Thyroid gland (tissue), 4 donors: ENCODE results near the gene PIK3R4. TPM values are rescaled to one million over a fixed set of nuclear protein-coding genes. Genes with fewer than 3 reads are reported as not detected.

ENCODE experiments used
- DNase-seq, 2 donors: peaks; one replicate each; pipeline ENCODE4 v3.0.0-alpha.2; 2019
- H3K27ac ChIP-seq, 3 donors: fragments of 200-600 bp; sonication (generic); 1 replicate in 2 of 3; 2 replicates in 1 of 3; pipeline ENCODE4 v1.5.1; 2016 to 2019; ENCODE audit warnings: mild to moderate bottlenecking in 1 of 3, moderate library complexity in 1 of 3
- H3K27me3 ChIP-seq: fragments of 200-600 bp; sonication (generic); one replicate; pipeline ENCODE4 v1.5.1; 2019
- H3K36me3 ChIP-seq, 2 donors: fragments of 200-600 bp; sonication (generic); one replicate each; pipeline ENCODE4 v1.5.1; 2016 to 2019
- H3K4me1 ChIP-seq, 2 donors: fragments of 200-600 bp; sonication (generic); one replicate each; pipeline ENCODE4 v1.5.1; 2017 to 2019
- H3K4me3 ChIP-seq, 3 donors: fragments of 200-600 bp; sonication (generic); replicated peaks in 1 of 3; 1 replicate in 2 of 3; 2 replicates in 1 of 3; pipeline ENCODE4 v1.5.1; 2016; ENCODE audit warnings: mild to moderate bottlenecking in 1 of 3
- H3K9me3 ChIP-seq: fragments of 200-600 bp; sonication (generic); one replicate; pipeline ENCODE4 v1.5.1; 2017
- CTCF ChIP-seq, 6 experiments: fragments of 200-600 bp in 3 of 6; fragments of 450-650 bp in 3 of 6; sonication (generic) in 3 of 6; IDR thresholded peaks; one replicate each; pipeline ENCODE4 v1.5.1; 2016 to 2019; ENCODE audit warnings: antibody characterized with exemption in 6 of 6, mild to moderate bottlenecking in 2 of 6, inconsistent platforms in 1 of 6, moderate library complexity in 1 of 6
- POLR2A ChIP-seq, 2 donors: fragments of 450-650 bp; IDR thresholded peaks; one replicate each; pipeline ENCODE4 v1.6.1; 2017; ENCODE audit warnings: antibody characterized with exemption in 2 of 2, mild to moderate bottlenecking in 2 of 2, moderate library complexity in 1 of 2
- WGBS, 2 donors: methylation state at CpG; one replicate each; pipeline ENCODE4 v1.1.5; 2017; 5-methylcytosine and 5-hydroxymethylcytosine counted together
- intact Hi-C: fragments of 100-400 bp; cut with DNase I; formaldehyde crosslinking; loops from one replicate; pipeline ENCODE4 v1.15.1; 2023
- total RNA-seq, 4 donors: library from RNA; depleted of rRNA; stranded (reverse); fragments of >200 nt; gene quantifications; one replicate each; pipeline ENCODE4 v1.2.3, GENCODE V29; 2016

PIK3R4 gene
- total RNA-seq, 4 donors from 2014 or later, result 50.5 to 61.3 (median 54.7) TPM

- no peak overlapping the region for H3K27ac ChIP-seq
- H3K36me3 ChIP-seq, result no peaks in the 10 kb centered on the region
- H3K27me3 ChIP-seq, result no peaks in the 10 kb centered on the region
- DNase-seq, result no peak
- H3K4me3 ChIP-seq, result no peak overlapping the region
- no peaks in the 10 kb centered on the region for H3K4me1 ChIP-seq
- no peak for TF ChIP-seq POLR2A (IDR thresholded peaks at IDR 0.05)
- no peak for TF ChIP-seq CTCF (IDR thresholded peaks at IDR 0.05)
- H3K9me3 ChIP-seq, result no peaks in the 10 kb centered on the region
- intact Hi-C loops, result no loop called here
These were observed 110.7 kb downstream of the PIK3R4 start for GRCh38 chr3:130635978-130636377.

GRCh38 chr3:130635285-130635684 lies 111.3 kb downstream of the PIK3R4 start:
- H3K27me3 ChIP-seq, result no peaks in the 10 kb centered on the region
- H3K36me3 ChIP-seq, result no peaks in the 10 kb centered on the region
- 94 to 95% methylated on average over 2 of the region's 2 CpGs for WGBS, 2 donors
- H3K9me3 ChIP-seq, result no peaks in the 10 kb centered on the region
- no peak overlapping the region for H3K4me3 ChIP-seq
- no peak for DNase-seq
- no peak overlapping the region for H3K27ac ChIP-seq
- TF ChIP-seq CTCF (IDR thresholded peaks at IDR 0.05) (no peak), POLR2A (IDR thresholded peaks at IDR 0.05) (no peak)
- no peaks in the 10 kb centered on the region for H3K4me1 ChIP-seq
- intact Hi-C loops, result no loop called here

Other genes starting within 250 kb of the PIK3R4 start
- gene COL6A6, start 229.7 kb downstream of the PIK3R4 start, total RNA-seq, result under 1 TPM in 3 of 4 donors, not detected in 1; 0.24 to 0.67 (median 0.45) TPM
- gene ATP2C1, start 147.3 kb upstream of the PIK3R4 start, total RNA-seq, result 10 to 100 TPM; 58.9 to 89.2 (median 62.0) TPM